ENCODE data around the gene RBM47. TPM values are rescaled to one million over a fixed set of nuclear protein-coding genes. Genes with fewer than 3 reads are reported as not detected.

The RBM47 gene
- total RNA-seq, 6 donors from 2014 or later: 111 to 448 (median 149) TPM

DNA sequence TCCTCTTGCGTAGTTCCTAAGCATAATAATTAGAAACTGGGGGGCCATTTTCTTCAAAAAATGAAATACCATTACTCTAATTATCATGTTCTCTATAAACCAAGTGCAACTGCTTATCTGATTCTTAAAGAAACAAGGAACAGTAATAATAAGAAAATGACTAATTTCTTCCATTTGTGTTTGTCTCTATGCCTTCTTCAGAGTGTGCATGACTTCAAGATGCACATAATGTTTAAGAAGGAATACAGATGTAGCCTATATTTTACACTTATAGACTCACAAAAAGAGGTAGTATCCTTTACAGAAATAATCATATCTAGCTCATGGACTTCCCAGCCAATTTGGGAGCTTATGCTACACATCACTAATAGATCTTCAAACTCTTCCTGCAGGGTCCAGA, 162.9 kb downstream of the RBM47 start:
- no peak for DNase-seq
- Histone ChIP-seq H3K4me1 (peaks cover 0 to 6% (median 0%) of the 10 kb centered on the region in 4 donors), H3K27me3 (no peaks in the 10 kb centered on the region), H3K4me3 (no peak overlapping the region), H3K27ac (no peak overlapping the region), H3K9me3 (no peaks in the 10 kb centered on the region), H3K36me3 (peaks cover 0 to 6% (median 0%) of the 10 kb centered on the region in 4 donors)
- ATAC-seq (ENCODE audit: low FRiP score in 2 of 2): no peak
- TF ChIP-seq, protein P1, sequence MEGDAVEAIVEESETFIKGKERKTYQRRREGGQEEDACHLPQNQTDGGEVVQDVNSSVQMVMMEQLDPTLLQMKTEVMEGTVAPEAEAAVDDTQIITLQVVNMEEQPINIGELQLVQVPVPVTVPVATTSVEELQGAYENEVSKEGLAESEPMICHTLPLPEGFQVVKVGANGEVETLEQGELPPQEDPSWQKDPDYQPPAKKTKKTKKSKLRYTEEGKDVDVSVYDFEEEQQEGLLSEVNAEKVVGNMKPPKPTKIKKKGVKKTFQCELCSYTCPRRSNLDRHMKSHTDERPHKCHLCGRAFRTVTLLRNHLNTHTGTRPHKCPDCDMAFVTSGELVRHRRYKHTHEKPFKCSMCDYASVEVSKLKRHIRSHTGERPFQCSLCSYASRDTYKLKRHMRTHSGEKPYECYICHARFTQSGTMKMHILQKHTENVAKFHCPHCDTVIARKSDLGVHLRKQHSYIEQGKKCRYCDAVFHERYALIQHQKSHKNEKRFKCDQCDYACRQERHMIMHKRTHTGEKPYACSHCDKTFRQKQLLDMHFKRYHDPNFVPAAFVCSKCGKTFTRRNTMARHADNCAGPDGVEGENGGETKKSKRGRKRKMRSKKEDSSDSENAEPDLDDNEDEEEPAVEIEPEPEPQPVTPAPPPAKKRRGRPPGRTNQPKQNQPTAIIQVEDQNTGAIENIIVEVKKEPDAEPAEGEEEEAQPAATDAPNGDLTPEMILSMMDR (IDR thresholded peaks at IDR 0.05): no peak
- no peak for TF ChIP-seq POLR2AphosphoS5 (IDR thresholded peaks at IDR 0.05)
- TF ChIP-seq POLR2A (IDR thresholded peaks at IDR 0.05): no peak
- no peak for TF ChIP-seq EP300 (IDR thresholded peaks at IDR 0.05)
- 84 to 96% methylated on average over 1 of the region's 1 CpG for WGBS, 2 donors

GRCh38 chr4:40462326-40462725, 167.3 kb downstream of the RBM47 start:
- ATAC-seq (ENCODE audit: low FRiP score in 2 of 2) (no peak), DNase-seq (peak in 1 of 2 donors; percentile 51)
- Histone ChIP-seq H3K27me3 (no peaks in the 10 kb centered on the region), H3K9me3 (no peaks in the 10 kb centered on the region), H3K4me1 (peaks cover 0 to 27% (median 1%) of the 10 kb centered on the region in 4 donors), H3K4me3 (no peak overlapping the region), H3K36me3 (peaks cover 0 to 6% (median 0%) of the 10 kb centered on the region in 4 donors), H3K27ac (no peak overlapping the region)
- WGBS, 2 donors: 40 to 50% methylated on average over 5 of the region's 5 CpGs
- no peak for TF ChIP-seq POLR2A (IDR thresholded peaks at IDR 0.05)
- TF ChIP-seq POLR2AphosphoS5 (IDR thresholded peaks at IDR 0.05): no peak
- TF ChIP-seq, protein P1 (IDR thresholded peaks at IDR 0.05): no peak
- no peak for TF ChIP-seq EP300 (IDR thresholded peaks at IDR 0.05)

GRCh38 chr4:40461879-40462278, 167.8 kb downstream of the RBM47 start:
- Histone ChIP-seq H3K9me3 (no peaks in the 10 kb centered on the region), H3K4me1 (peaks cover 0 to 27% (median 1%) of the 10 kb centered on the region in 4 donors), H3K36me3 (peaks cover 0 to 6% (median 0%) of the 10 kb centered on the region in 4 donors), H3K27me3 (no peaks in the 10 kb centered on the region), H3K27ac (no peak overlapping the region), H3K4me3 (no peak overlapping the region)
- DNase-seq (no peak), ATAC-seq (ENCODE audit: low FRiP score in 2 of 2) (no peak)
- TF ChIP-seq POLR2AphosphoS5 (IDR thresholded peaks at IDR 0.05): no peak
- TF ChIP-seq EP300 (IDR thresholded peaks at IDR 0.05): no peak
- TF ChIP-seq, protein P1 (IDR thresholded peaks at IDR 0.05): no peak
- no peak for TF ChIP-seq POLR2A (IDR thresholded peaks at IDR 0.05)
- 82 to 88% methylated on average over 7 of the region's 7 CpGs for WGBS, 2 donors

DNA sequence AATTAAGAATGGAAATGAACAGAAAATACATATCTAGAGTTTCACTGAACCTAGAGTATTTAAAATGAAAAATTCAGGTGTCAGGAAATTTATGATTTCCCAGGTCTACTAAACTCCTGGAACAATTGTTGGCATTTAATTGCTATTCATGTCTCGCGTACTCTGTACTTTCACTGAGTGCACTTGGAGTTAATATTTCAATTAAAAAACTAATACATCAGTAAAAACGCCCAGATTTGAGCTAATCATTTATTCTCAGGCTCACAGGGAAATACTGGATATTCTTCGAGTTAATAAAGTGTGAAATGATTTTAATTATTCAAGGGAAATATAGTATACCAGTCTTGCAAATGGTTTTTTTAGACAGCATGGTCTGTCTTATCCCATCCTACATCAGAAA, 168.6 kb downstream of the RBM47 start:
- Histone ChIP-seq H3K27me3 (no peaks in the 10 kb centered on the region), H3K27ac (no peak overlapping the region), H3K4me3 (no peak overlapping the region), H3K36me3 (peaks cover 0 to 6% (median 0%) of the 10 kb centered on the region in 4 donors), H3K9me3 (no peaks in the 10 kb centered on the region), H3K4me1 (peaks cover 0 to 27% (median 1%) of the 10 kb centered on the region in 4 donors)
- DNase-seq (no peak), ATAC-seq (ENCODE audit: low FRiP score in 2 of 2) (no peak)
- 61 to 72% methylated on average over 4 of the region's 4 CpGs for WGBS, 2 donors
- TF ChIP-seq POLR2AphosphoS5 (IDR thresholded peaks at IDR 0.05) (no peak), EP300 (IDR thresholded peaks at IDR 0.05) (no peak), POLR2A (IDR thresholded peaks at IDR 0.05) (no peak)
- TF ChIP-seq, protein P1 (IDR thresholded peaks at IDR 0.05): no peak

GRCh38 chr4:40458683-40459082, 171.0 kb downstream of the RBM47 start:
- Histone ChIP-seq H3K27me3 (no peaks in the 10 kb centered on the region), H3K9me3 (no peaks in the 10 kb centered on the region), H3K4me3 (no peak overlapping the region), H3K36me3 (no peaks in the 10 kb centered on the region), H3K27ac (peak overlapping the region in 1 of 4 donors; percentile 78), H3K4me1 (peaks cover 2 to 33% (median 4%) of the 10 kb centered on the region in 4 donors)
- DNase-seq (no peak), ATAC-seq (ENCODE audit: low FRiP score in 2 of 2) (no peak)
- TF ChIP-seq POLR2AphosphoS5 (IDR thresholded peaks at IDR 0.05): no peak
- TF ChIP-seq, protein P1 (IDR thresholded peaks at IDR 0.05): no peak
- no peak for TF ChIP-seq EP300 (IDR thresholded peaks at IDR 0.05)
- TF ChIP-seq POLR2A (IDR thresholded peaks at IDR 0.05): no peak
- WGBS, 2 donors: 75 to 79% methylated on average over 4 of the region's 4 CpGs
